Erythroblast (primary cell): ENCODE results near the gene CITED4.

ENCODE experiments used
- GATA1 ChIP-seq: IDR thresholded peaks from 2 replicates; pipeline ENCODE4 v1.6.1; 2011; ENCODE audit warnings: low read depth, mild to moderate bottlenecking, control low read depth, low read length, moderate library complexity
- POLR2A ChIP-seq: IDR thresholded peaks from 2 replicates; pipeline ENCODE4 v1.6.1; 2011; ENCODE audit warnings: mild to moderate bottlenecking, low read length

DNA sequence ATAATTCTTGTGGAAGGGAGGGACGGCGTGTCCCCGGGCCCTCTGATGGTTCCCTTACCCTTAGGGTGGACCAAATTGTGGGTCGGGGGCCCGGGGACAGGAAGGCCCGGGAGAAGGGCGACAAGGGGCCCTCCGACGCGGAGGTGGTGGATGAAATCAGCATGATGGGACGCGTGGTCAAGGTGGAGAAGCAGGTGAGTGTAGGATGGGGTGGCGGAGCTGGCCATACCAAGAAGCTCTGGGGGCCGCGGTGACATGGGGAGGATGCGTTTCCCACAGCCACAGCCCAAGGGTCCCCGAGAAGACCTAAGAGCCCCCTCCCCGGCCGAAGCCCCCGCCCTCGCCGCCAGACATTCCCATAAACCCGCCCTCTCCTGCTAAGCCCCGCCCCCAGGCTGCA is 24.6 kb downstream of the CITED4 start:
- TF ChIP-seq POLR2A, result no peak
- TF ChIP-seq GATA1, result no peak
